ENCODE results near the gene CCL22. TPM values are rescaled to one million over a fixed set of nuclear protein-coding genes. Genes with fewer than 3 reads are reported as not detected.
A peak's percentile ranks its signal among the peaks of the same experiment; 100 is the strongest.

The CCL22 gene
- total and polyA plus RNA-seq, 5 donors from 2014 or later = not detected

DNA sequence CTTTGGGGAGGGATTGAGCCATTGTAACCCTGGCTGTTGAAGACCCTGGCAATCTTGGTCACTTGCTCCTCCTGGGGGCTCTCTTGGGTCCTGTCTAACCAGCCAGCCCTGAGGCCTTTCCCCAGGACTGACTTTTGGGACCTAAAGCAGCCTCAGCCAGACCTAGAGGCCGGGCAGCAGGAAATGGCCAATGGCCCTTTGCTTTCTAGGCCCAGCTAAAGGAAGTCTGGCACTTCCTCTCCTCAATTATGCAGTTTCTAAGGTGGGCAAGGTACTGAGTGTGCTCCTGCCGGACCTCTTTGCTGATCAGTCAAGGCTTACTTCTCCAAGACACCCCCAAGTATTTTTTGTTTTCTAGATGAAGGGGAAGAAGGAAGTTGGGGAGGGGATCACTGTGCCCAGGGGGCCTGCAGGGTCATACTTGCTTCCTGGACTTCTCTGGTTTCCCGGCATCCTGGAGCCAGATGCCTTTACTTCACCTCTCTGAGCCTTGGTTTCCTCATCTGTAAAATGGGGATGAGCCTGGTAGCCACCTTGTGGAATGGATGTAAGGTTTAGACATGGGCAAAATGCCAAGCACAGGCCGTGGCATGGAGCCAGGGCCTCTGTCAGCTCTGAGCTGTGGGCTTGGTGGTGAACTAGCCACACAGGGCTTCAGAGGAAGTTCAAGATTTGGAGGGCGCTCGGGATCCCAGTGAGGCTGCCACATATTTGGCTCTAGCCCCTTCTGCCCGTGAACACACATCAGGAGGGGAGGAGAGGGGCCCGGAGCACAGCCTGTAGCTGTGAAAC lies 22.3 kb downstream of the CCL22 start:
- Mint-ChIP-seq H3K27me3 (no peaks in the 10 kb centered on the region), H3K4me3 (no peak overlapping the region), H3K4me1 (peaks cover 0 to 7% (median under 1%) of the 10 kb centered on the region in 4 donors), H3K27ac (no peak overlapping the region), H3K36me3 (no peaks in the 10 kb centered on the region), H3K9me3 (no peaks in the 10 kb centered on the region)
- Histone ChIP-seq H3K9me3 (ENCODE audit: control insufficient read depth in 2 of 2, low read length in 2 of 2) (no peaks in the 10 kb centered on the region), H3K27ac (ENCODE audit: insufficient read depth, low read length, poor library complexity, severe bottlenecking) (no peak overlapping the region), H3K36me3 (ENCODE audit: control insufficient read depth, insufficient read depth, low read length) (no peaks in the 10 kb centered on the region), H3K27me3 (ENCODE audit: control insufficient read depth, insufficient read depth, low read length) (no peaks in the 10 kb centered on the region), H3K4me1 (ENCODE audit: control insufficient read depth, insufficient read depth, low read length, poor library complexity, severe bottlenecking) (no peaks in the 10 kb centered on the region), H3K4me3 (ENCODE audit: low read depth, low read length) (no peak overlapping the region)
- DNase-seq = no peak
- no peak for ATAC-seq (ENCODE audit: low read depth in 2 of 2)

DNA sequence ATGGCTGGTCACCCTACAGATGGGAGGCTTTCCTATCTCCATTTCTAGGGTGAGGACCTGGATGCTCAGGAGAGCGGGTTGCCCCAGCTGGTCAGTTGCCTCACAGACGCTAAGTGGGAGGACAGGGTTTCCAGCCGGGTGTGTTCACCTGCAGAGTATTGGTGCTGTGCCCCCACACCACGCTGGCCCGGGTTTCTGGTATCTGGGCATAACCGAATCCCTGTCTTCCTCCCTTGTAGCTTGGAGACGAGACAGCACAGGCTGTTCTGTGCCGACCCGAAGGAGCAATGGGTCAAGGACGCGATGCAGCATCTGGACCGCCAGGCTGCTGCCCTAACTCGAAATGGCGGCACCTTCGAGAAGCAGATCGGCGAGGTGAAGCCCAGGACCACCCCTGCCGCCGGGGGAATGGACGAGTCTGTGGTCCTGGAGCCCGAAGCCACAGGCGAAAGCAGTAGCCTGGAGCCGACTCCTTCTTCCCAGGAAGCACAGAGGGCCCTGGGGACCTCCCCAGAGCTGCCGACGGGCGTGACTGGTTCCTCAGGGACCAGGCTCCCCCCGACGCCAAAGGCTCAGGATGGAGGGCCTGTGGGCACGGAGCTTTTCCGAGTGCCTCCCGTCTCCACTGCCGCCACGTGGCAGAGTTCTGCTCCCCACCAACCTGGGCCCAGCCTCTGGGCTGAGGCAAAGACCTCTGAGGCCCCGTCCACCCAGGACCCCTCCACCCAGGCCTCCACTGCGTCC lies 23.4 kb downstream of the CCL22 start:
- no peak for ATAC-seq (ENCODE audit: low read depth in 2 of 2)
- Histone ChIP-seq H3K27me3 (ENCODE audit: control insufficient read depth, insufficient read depth, low read length) (no peaks in the 10 kb centered on the region), H3K27ac (ENCODE audit: insufficient read depth, low read length, poor library complexity, severe bottlenecking) (no peak overlapping the region), H3K9me3 (ENCODE audit: control insufficient read depth in 2 of 2, low read length in 2 of 2) (no peaks in the 10 kb centered on the region), H3K4me1 (ENCODE audit: control insufficient read depth, insufficient read depth, low read length, poor library complexity, severe bottlenecking) (no peaks in the 10 kb centered on the region), H3K36me3 (ENCODE audit: control insufficient read depth, insufficient read depth, low read length) (no peaks in the 10 kb centered on the region), H3K4me3 (ENCODE audit: low read depth, low read length) (no peak overlapping the region)
- Mint-ChIP-seq H3K27me3 (no peaks in the 10 kb centered on the region), H3K27ac (no peak overlapping the region), H3K4me1 (peaks cover 0 to 7% (median under 1%) of the 10 kb centered on the region in 4 donors), H3K4me3 (no peak overlapping the region), H3K36me3 (no peaks in the 10 kb centered on the region), H3K9me3 (no peaks in the 10 kb centered on the region)
- no peak for DNase-seq

DNA sequence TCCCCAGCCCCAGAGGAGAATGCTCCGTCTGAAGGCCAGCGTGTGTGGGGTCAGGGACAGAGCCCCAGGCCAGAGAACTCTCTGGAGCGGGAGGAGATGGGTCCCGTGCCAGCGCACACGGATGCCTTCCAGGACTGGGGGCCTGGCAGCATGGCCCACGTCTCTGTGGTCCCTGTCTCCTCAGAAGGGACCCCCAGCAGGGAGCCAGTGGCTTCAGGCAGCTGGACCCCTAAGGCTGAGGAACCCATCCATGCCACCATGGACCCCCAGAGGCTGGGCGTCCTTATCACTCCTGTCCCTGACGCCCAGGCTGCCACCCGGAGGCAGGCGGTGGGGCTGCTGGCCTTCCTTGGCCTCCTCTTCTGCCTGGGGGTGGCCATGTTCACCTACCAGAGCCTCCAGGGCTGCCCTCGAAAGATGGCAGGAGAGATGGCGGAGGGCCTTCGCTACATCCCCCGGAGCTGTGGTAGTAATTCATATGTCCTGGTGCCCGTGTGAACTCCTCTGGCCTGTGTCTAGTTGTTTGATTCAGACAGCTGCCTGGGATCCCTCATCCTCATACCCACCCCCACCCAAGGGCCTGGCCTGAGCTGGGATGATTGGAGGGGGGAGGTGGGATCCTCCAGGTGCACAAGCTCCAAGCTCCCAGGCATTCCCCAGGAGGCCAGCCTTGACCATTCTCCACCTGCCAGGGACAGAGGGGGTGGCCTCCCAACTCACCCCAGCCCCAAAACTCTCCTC lies 24.1 kb downstream of the CCL22 start:
- ATAC-seq (ENCODE audit: low read depth in 2 of 2) = no peak
- H3K9me3 Mint-ChIP-seq = no peaks in the 10 kb centered on the region
- no peaks in the 10 kb centered on the region for H3K36me3 ChIP-seq (ENCODE audit: control insufficient read depth, insufficient read depth, low read length)
- H3K27ac ChIP-seq (ENCODE audit: insufficient read depth, low read length, poor library complexity, severe bottlenecking) = no peak overlapping the region
- no peaks in the 10 kb centered on the region for H3K4me1 ChIP-seq (ENCODE audit: control insufficient read depth, insufficient read depth, low read length, poor library complexity, severe bottlenecking)
- H3K27me3 Mint-ChIP-seq = no peaks in the 10 kb centered on the region
- H3K9me3 ChIP-seq (ENCODE audit: control insufficient read depth in 2 of 2, low read length in 2 of 2) = no peaks in the 10 kb centered on the region
- DNase-seq = no peak
- no peak overlapping the region for H3K4me3 ChIP-seq (ENCODE audit: low read depth, low read length)
- no peaks in the 10 kb centered on the region for H3K36me3 Mint-ChIP-seq
- peaks cover 0 to 3% (median under 1%) of the 10 kb centered on the region in 4 donors for H3K4me1 Mint-ChIP-seq
- H3K27me3 ChIP-seq (ENCODE audit: control insufficient read depth, insufficient read depth, low read length) = no peaks in the 10 kb centered on the region
- H3K27ac Mint-ChIP-seq = peak overlapping the region in 1 of 3 donors; percentile 46
- H3K4me3 Mint-ChIP-seq = no peak overlapping the region

DNA sequence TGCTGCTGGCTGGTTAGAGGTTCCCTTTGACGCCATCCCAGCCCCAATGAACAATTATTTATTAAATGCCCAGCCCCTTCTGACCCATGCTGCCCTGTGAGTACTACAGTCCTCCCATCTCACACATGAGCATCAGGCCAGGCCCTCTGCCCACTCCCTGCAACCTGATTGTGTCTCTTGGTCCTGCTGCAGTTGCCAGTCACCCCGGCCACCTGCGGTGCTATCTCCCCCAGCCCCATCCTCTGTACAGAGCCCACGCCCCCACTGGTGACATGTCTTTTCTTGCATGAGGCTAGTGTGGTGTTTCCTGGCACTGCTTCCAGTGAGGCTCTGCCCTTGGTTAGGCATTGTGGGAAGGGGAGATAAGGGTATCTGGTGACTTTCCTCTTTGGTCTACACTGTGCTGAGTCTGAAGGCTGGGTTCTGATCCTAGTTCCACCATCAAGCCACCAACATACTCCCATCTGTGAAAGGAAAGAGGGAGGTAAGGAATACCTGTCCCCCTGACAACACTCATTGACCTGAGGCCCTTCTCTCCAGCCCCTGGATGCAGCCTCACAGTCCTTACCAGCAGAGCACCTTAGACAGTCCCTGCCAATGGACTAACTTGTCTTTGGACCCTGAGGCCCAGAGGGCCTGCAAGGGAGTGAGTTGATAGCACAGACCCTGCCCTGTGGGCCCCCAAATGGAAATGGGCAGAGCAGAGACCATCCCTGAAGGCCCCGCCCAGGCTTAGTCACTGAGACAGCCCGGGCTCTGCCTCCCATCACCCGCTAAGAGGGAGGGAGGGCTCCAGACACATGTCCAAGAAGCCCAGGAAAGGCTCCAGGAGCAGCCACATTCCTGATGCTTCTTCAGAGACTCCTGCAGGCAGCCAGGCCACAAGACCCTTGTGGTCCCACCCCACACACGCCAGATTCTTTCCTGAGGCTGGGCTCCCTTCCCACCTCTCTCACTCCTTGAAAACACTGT lies 25.0 kb downstream of the CCL22 start:
- Histone ChIP-seq H3K4me3 (ENCODE audit: low read depth, low read length) (no peak overlapping the region), H3K36me3 (ENCODE audit: control insufficient read depth, insufficient read depth, low read length) (no peaks in the 10 kb centered on the region), H3K9me3 (ENCODE audit: control insufficient read depth in 2 of 2, low read length in 2 of 2) (no peaks in the 10 kb centered on the region), H3K4me1 (ENCODE audit: control insufficient read depth, insufficient read depth, low read length, poor library complexity, severe bottlenecking) (no peaks in the 10 kb centered on the region), H3K27ac (ENCODE audit: insufficient read depth, low read length, poor library complexity, severe bottlenecking) (no peak overlapping the region), H3K27me3 (ENCODE audit: control insufficient read depth, insufficient read depth, low read length) (no peaks in the 10 kb centered on the region)
- H3K4me3 Mint-ChIP-seq = no peak overlapping the region
- H3K9me3 Mint-ChIP-seq = no peaks in the 10 kb centered on the region
- H3K27ac Mint-ChIP-seq = peak overlapping the region in 1 of 3 donors; percentile 46
- ATAC-seq (ENCODE audit: low read depth in 2 of 2) (no peak), DNase-seq (no peak)
- H3K27me3 Mint-ChIP-seq = no peaks in the 10 kb centered on the region
- H3K4me1 Mint-ChIP-seq = peaks cover 0 to 2% (median 0%) of the 10 kb centered on the region in 4 donors
- H3K36me3 Mint-ChIP-seq = no peaks in the 10 kb centered on the region

DNA sequence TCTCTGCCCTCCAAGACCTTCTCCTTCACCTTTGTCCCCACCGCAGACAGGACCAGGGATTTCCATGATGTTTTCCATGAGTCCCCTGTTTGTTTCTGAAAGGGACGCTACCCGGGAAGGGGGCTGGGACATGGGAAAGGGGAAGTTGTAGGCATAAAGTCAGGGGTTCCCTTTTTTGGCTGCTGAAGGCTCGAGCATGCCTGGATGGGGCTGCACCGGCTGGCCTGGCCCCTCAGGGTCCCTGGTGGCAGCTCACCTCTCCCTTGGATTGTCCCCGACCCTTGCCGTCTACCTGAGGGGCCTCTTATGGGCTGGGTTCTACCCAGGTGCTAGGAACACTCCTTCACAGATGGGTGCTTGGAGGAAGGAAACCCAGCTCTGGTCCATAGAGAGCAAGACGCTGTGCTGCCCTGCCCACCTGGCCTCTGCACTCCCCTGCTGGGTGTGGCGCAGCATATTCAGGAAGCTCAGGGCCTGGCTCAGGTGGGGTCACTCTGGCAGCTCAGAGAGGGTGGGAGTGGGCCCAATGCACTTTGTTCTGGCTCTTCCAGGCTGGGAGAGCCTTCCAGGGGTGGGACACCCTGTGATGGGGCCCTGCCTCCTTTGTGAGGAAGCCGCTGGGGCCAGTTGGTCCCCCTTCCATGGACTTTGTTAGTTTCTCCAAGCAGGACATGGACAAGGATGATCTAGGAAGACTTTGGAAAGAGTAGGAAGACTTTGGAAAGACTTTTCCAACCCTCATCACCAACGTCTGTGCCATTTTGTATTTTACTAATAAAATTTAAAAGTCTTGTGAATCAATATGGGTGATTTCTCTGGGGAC lies 25.9 kb downstream of the CCL22 start:
- ATAC-seq (ENCODE audit: low read depth in 2 of 2) (peak in 1 of 2 donors; percentile 22), DNase-seq (no peak)
- Histone ChIP-seq H3K36me3 (ENCODE audit: control insufficient read depth, insufficient read depth, low read length) (no peaks in the 10 kb centered on the region), H3K4me1 (ENCODE audit: control insufficient read depth, insufficient read depth, low read length, poor library complexity, severe bottlenecking) (no peaks in the 10 kb centered on the region), H3K4me3 (ENCODE audit: low read depth, low read length) (no peak overlapping the region), H3K27ac (ENCODE audit: insufficient read depth, low read length, poor library complexity, severe bottlenecking) (no peak overlapping the region), H3K27me3 (ENCODE audit: control insufficient read depth, insufficient read depth, low read length) (no peaks in the 10 kb centered on the region), H3K9me3 (ENCODE audit: control insufficient read depth in 2 of 2, low read length in 2 of 2) (no peaks in the 10 kb centered on the region)
- Mint-ChIP-seq H3K27me3 (no peaks in the 10 kb centered on the region), H3K9me3 (no peaks in the 10 kb centered on the region), H3K4me3 (no peak overlapping the region), H3K36me3 (no peaks in the 10 kb centered on the region), H3K4me1 (peaks cover 0 to 2% (median 0%) of the 10 kb centered on the region in 4 donors), H3K27ac (no peak overlapping the region)

DNA sequence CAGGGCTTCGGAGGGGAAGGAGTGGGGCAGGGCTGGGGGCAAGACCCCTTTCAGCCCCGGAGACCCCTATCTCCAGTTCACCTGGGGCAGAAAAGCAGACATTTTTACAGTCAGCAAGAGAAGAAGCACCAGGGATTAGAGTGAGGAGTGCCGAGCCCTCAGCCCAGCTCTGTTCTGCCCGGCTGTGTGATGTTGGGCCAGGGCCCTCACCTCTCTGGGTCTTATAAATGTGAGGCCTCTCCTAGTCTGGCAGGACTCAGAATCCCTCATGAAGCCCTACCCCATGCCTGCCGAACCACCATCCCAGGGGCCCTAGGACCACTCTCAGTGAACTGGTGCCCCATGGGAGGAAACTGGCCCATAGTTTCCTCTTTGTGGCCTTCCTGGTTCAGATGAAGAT lies 26.5 kb downstream of the CCL22 start:
- Mint-ChIP-seq H3K27ac (no peak overlapping the region), H3K9me3 (no peaks in the 10 kb centered on the region), H3K36me3 (no peaks in the 10 kb centered on the region), H3K4me3 (no peak overlapping the region), H3K27me3 (no peaks in the 10 kb centered on the region), H3K4me1 (peaks cover 0 to 2% (median 0%) of the 10 kb centered on the region in 4 donors)
- no peaks in the 10 kb centered on the region for H3K9me3 ChIP-seq (ENCODE audit: control insufficient read depth in 2 of 2, low read length in 2 of 2)
- no peaks in the 10 kb centered on the region for H3K36me3 ChIP-seq (ENCODE audit: control insufficient read depth, insufficient read depth, low read length)
- no peaks in the 10 kb centered on the region for H3K27me3 ChIP-seq (ENCODE audit: control insufficient read depth, insufficient read depth, low read length)
- H3K27ac ChIP-seq (ENCODE audit: insufficient read depth, low read length, poor library complexity, severe bottlenecking) = no peak overlapping the region
- no peaks in the 10 kb centered on the region for H3K4me1 ChIP-seq (ENCODE audit: control insufficient read depth, insufficient read depth, low read length, poor library complexity, severe bottlenecking)
- no peak overlapping the region for H3K4me3 ChIP-seq (ENCODE audit: low read depth, low read length)
- DNase-seq (no peak), ATAC-seq (ENCODE audit: low read depth in 2 of 2) (no peak)
